Fibroblast of skin of abdomen (primary cell): ENCODE data around the gene PGGHG.
"Not testable (repeated sequence)": the region's sequence is repeated elsewhere in the genome, so short reads cannot be mapped to it uniquely, and the experiment has no call there.

Experiments used
- DNase-seq: peaks from one replicate; pipeline ENCODE4 v3.0.0-alpha.2; 2013

PGGHG gene

DNA sequence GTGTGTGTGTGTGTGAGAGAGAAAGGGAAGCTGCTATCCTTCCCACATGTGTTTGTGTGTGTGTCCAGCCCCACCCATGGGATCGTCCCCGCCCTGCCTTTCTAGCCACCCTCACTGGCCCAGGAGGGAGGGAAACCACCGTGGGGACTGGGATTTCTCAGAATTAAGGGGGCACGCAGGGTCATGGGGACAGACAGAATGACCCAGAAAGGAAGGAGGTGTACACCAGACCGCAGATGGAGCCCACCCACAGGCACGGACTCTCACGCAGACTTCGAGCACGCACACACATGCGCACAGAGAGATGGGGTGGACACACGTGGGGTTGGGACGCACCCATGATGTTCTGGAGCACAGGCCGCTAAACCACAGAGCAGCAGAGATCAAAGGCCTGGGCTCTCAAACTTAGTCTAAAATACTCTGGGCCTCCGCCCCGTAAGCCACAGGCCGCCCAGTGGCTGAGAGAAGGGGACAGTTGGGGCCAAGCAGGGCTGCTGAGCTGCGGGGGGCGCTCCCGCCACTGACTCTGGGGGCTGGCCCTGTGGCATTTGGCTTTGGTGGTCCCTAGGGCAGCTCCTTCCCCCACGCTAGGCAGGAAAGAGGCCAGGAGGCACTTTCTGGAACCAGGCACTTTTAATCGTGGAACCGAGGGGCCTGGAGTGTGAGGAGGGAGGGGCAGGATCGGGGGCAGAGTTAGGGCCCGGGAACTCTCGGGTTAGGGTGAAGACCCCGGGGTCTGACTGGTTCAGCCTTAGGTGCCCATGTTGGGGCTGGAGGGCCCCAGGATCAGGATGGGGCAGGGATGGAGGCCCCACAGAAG, 8.9 kb downstream of the PGGHG start:
- DNase-seq: peak; percentile 31

DNA sequence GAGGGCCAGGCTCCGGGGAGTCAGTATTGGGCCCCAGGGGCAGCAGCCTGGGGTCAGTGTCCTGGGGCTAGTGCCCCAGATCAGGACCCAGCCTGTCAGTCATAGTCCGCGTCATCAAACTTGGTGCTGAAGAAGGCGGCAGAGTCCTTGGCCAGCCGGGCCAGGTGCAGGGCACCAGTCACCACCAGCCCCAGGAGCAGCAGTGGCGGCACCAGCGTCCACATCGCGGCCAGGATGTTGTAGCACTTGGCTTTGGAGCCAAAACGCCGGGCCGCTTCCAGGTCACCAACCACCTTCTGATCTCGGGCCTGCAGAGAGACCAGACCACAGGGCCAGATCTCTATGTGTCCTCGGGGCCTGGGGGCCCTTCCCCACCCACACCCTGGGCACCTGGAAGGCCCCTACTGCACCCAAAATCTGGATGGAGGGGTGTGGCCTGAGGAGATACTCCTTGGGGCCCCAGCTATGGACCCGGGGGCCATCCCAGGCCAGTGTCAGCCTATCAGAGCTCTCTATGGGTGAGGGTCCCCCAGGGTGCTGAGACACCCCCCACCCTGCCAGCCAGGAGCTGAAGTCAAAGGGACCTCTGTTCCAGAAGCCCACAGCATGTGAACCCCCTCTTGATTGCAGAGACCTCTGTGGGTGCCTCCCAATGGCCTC, 9.6 kb downstream of the PGGHG start:
- DNase-seq: no peak

DNA sequence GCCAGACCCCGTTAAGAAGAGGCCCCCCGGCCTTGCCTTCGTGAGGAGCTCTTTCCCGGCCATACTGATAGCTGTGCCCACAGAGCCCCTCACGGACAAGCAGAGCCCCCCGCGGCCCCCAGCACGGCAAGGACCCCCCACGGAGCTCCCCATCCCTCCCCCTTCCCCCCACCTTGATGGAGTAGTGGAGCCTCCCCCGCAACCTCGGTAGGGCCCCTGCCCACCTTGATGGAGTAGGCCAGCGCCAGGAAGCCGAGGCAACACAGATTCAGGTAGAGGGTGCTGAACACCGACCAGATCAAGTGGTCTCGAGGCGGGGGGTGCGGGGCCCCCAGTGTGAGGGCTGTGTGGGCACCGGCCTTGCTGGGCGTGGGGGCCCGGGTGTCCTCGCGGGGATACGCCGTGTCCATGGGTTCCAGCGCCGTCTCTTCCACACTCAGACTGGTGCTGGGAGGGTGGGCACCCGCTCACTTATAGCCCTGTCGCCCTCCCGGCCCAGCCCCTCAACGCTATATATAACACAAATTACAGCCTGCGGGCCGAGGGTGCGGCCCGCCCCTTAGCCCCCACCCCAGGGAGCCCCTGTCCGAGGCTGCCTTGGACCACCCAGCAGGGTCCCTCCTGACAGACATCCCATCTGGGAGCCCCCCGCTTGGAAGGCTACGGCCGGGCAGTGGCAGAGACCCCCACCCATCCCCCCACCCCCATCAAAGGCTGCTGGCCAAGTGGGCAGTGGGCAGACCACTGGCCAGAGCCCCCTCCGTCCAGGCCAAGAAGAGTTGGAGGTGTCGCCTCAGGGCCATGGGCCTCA, 10.4 kb downstream of the PGGHG start, which contains the start of gene IFITM5:
IFITM5 (minus strand) TSS at position 446 of the 811 bp plus-strand sequence; CDS start at position 410, 36 bp downstream.
- no peak for DNase-seq

DNA sequence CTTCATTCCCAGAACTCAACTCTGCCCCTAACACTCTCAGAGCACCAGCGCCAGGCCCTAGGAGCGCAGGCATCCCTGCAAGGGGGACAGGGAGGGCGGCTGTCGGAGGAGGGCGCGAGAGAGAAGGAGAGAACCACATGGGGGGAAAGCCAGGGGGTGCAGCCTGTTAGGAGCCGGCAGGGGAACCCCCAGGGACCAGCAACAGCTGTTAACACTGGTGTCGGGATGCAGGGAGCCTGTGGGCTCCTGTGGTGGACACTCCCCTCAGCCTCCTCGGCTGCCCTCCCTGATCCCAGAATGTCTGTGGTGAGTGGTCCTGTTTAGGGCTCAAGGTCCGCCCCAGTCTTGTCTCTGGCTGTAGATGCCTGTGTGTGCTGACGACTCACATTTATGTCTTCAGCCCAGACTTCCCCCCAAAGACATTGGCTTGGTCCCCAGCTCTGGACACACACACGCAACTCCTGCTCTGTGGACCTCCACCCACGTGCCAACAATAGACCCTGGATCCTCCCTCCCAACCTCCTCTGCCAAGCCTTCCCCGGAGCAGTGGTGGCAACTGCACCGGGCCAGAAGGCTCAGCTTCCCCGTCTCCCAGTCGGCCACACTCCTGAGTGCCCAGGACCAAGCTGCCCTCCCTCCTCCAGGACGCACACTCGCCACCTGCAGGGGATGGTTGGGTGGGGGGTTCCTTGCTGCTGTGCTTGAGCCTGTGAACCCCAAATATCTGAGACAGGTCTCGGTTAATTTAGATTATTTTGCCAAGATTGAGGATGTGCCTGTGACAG, 11.2 kb downstream of the PGGHG start:
- no peak for DNase-seq

DNA sequence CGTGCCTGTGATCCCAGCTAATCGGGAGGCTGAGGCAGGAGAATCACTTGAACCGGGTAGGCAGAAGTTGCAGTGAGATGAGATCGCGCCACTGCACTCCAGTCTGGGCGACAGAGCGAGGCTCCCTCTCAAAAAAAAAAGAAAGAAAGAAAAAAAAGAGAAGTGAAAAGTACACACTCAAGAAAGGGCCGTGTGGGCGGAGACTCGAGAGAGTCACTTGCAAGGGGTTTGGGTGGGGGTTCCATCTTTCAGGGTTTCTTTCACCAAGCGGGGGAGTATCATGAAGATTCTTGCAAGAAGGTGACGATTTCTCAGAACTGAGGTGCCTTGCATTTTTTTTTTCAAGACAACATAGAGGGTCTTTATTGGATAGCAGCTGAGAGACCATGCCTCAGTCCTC, 14.4 kb downstream of the PGGHG start:
- DNase-seq: no peak

DNA sequence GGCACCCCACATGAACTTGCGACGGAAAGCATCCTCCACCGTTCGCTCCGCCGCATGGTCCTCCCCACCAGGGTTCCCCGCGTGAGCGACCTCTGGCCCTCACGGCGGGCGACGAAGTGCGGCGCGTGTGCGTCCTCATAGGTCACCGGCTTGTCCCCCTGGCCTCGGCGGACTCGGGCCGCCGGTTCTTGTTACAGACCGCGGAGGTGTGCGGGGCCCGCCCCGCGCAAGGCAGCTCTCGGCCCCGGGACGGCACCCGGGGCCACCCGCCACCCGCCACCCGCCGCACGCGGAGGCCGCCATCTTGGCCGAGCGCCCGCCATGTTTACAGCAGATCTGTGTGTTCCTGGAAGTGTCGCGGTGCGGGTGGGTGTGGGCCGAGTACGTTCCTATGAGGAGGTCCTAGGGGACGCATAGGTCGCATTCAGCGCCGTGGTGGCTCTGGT, 15.2 kb downstream of the PGGHG start:
- no peak for DNase-seq

DNA sequence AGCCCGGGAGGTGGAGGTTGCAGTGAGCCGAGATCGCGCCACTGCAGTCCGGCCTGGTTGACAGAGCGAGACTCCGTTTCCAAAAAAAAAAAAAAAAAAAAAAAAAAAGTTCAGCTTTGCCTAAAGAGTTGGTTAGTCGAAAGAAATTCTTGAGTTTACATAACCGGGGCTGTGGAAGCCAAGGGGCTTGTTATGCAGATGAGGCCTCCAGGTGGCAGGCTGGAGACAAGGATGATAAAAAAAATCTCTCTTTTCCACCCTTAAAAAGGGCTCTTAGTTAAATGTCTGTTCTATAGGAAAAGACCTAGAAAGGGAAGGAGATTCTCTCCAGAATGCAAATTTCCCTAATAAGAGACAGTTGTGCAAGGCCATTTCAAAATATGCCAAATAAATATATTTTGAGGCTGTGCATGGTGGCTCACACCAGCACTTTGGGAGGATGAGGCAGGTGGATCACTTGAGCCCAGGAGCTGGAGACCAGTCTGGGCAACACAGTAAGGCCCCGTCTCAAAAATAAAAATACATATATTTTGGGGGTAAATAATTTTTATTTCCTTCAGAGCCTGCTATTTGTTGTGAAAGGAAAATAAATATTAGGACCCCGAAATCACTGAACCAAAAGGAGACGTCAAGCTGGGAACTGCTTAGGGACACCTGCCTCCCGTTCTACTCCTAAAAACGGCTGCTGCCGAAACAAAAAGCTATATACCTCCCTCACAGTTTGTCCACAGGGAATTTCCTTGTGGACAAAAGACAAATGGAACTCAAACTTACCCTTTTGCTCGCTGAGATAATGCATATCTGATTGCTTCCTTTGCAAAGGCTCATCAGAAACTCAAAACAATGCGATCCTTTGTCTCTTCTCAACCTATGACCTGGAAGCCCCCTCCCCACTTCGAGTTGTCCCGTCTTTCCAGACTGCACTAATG, 16.3 kb downstream of the PGGHG start:
- DNase-seq: peak; percentile 75

DNA sequence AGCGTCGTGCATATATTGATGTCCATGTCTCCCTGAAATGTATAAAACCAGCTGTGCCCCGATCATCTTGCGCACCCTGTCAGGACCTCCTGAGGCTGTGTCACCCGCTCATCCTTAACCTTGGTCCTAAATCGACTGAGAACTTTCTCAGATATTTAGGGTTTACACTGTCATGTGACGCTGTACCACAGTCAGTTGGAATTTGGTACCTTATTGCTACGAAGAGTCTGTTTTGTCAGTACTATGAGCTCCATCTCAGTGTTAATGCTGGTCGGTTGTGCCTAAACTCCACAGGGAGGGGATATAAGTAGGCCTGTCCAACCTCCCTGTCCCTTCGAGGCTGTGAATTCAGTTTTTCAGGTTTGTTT, 16.9 kb downstream of the PGGHG start:
- DNase-seq: no peak

DNA sequence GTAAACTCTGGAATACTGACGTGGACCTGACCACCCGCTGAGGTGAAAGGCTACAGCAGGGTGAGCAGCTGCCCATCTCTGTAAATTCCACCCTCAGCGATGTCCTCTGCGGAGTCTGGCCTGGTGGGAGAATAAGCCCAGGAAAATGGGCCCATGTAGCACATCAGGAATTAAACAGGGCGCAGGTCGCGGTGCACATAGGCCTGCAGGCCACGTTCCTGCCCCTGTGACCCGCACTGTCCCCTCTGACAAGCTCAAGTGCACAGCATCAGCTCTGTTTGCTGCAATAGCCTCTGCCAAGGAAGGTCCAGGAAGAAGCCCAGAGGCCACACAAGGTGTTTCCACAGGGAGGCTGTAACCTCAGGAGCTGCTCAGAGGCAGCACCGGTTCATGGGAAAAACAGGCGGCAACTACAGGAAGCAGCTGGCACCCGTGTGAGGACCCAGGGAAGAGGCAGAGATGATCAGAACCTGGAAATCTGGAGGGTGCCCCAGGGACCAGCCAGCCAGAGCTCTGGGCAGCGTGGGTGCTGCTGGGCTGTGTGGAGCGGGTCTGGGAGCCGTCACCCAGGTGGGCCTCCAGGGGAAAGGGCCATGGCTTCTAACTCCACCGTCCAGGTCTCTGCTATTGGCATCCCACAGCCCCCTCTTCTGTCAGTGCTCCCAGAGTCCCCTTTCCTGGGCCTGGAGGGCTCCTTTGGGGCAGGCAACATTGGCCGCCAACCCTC, 17.9 kb downstream of the PGGHG start:
- DNase-seq: no peak

DNA sequence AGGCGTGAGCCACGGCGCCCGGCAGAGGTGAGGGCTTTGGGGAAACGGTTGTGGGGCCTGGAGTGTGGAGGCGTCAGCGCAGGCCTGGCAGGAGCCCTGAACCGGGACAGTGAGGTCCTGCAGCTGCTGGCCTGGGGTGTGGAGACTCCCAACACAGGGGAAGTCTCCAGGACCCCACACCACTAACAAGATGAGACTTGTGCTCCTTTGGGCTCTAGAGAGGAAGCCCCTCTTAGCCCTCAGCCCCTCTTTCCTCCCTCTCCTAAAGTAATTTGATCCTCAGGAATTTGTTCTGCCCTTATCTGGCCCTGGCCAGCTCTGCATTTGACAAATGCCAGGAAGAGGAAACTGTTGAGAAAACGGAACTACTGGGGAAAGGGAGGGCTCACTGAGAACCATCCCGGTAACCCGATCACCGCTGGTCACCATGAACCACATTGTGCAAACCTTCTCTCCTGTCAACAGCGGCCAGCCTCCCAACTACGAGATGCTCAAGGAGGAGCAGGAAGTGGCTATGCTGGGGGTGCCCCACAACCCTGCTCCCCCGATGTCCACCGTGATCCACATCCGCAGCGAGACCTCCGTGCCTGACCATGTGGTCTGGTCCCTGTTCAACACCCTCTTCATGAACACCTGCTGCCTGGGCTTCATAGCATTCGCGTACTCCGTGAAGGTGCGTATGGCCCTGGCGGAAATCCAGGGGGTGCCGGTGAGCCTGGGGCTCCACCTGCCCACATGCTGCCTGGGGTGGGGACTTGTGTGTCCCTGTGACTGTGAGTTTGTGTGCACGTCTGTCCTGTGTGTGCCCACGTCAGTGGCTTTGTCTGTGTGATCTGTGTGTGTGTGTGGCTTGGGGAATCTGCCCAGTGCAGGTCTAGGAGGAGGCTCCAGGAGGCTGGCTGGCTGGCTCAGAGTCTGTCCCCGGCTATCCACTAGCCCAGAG, 19.1 kb downstream of the PGGHG start, which contains the start of gene IFITM2:
IFITM2 (plus strand) TSS at position 51 of the 943 bp plus-strand sequence; CDS start at position 428, 377 bp downstream.
- peak; percentile 90 for DNase-seq

DNA sequence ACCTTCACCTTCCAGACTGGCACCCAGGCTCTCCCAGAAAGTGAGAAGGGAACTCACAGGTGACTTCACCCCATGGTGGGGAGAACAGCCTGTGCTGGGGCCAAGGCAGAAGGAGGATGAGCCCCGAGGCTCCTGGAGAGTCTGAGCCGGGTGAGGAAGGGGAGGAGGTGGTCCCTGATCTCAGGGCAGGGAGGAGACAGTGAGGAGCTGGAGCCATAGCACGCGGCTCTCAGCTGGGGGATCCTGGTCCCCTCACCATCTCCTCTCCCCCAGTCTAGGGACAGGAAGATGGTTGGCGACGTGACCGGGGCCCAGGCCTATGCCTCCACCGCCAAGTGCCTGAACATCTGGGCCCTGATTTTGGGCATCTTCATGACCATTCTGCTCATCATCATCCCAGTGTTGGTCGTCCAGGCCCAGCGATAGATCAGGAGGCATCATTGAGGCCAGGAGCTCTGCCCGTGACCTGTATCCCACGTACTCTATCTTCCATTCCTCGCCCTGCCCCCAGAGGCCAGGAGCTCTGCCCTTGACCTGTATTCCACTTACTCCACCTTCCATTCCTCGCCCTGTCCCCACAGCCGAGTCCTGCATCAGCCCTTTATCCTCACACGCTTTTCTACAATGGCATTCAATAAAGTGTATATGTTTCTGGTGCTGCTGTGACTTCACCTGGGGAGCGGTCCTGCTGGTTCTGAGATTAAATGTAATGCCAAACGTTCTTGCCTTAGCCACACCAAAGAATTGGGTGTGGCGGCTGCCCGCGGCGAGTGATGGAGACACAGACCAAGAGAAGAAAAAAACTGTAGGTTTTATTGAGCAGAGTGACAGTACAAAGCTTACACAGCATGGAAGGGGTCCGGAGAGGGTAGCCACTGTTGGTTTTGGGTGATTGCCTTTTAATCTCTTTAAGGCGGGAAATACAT, 20.1 kb downstream of the PGGHG start:
- not testable (repeated sequence) for DNase-seq

DNA sequence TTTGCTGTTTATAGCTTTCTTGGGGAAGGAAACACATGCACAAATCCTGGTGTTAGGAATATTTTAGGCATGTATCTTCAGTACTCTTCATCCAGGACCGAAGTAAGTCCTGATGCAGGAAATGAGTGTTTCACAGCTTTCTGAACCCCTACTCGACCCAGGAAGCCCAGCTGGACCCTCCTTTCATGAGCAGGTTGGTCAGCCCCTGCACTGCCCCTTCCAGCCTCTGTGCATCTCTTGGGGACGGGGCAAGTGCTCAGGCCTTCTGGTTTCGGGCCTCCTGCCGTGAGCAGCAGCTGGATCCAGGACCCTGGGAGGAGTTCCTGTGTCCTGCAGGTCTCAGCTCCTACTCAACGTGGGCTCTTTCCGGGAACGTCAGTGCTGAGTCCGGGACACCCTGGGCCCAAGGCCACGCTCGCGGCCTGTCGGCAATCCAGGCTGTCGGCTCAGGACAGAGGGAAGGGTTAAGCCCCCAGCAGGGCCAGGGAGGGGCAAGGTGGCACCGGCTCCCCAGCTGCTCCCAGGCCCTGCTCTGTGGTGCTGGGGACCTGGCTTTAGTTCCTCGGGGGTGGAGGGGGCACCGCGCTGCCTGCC, 21.1 kb downstream of the PGGHG start:
- DNase-seq: not testable (repeated sequence)

DNA sequence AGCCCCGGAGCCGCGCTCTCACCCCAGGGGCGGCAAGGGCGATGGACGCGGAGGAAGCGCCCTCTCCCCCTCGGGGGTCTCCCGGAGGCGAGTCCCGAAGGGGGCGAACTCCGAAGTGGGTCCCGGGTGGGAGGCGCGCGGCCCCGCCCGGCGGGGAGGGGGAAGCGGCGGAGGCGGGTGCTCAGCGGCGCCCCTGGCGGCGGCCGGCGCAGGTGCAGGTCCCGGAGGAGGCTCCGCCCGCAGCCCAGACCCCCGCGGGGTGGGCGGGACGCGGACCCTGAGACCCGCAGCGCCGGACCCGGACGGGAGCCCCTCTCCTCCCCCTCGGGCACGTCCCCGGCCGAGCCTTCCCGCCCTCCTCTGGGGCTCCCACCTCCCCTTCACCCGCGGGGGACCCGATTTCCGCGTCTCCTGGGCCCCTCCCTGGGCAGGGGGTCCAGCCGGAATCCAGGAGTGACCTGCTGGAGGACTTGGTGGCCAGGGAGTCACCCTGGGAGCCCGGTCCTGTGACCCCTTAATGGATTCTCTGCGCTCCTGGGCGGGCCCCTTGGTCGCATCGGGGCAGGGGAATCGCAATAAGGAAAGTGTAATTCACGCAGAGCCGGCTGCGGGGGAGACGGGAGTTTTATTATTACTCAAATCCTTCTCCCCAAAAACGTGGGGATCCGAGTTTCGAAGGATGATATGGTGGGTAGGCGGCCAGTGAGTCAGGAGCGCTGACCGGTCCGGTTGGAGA, 22.3 kb downstream of the PGGHG start:
- DNase-seq: not testable (repeated sequence)

DNA sequence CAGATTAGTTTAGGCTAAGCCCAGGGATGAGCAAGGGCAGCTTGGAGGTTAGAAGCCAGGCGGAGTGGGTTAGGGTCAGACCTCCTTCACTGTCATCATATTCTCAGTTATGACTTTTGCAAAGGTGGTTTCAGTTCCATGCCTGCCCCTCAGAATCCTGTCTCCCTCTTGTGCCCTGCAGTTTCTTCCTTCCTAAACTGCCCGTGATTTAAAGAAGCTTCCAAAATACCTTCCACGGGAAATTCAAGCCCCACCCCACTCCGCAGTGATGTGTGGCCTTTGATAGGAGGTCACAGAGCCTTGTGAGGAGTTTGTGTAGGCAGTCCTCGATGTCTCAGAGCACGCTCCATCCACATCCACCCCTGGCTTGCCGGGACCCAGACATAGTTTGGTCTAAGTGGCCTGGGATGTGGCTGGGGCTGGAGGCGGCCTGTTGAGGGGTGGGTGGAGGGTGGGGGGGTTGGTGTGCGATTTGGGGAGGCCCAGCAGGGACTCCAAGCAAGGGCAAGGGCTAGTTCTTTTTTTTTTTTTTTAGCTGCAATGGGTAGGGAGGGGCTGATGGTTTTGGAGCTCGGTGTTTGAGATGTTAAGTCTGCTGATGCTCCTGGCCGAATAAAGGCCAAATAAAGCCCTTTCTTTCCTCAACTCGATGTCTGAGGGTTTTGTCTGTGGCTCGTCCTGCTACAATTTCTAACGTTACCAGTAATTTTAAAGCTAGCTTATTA, 23.3 kb downstream of the PGGHG start:
- DNase-seq: no peak

DNA sequence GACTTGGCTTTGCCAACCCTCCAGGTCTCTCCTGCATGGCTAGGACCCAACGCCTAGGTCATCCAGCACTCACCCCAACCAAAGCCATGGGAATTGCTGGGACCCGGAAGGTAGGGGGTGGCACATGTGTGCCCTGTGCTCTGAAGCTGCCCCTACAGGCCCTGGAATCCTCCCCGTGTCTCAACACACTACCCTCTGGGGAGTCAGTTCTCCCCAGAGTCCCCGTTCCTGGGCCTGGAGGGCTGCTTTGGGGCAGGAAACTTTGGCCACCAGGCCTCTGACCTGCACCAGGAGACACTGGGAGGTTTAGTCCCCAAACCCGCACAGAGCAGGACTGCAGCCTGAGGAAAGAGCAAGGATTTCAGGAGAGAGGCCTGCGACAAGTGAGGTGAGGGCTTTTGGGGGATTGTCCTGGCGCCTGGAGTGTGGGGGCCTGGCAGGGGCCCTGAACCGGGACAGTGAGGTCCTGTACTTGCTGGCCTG, 24.4 kb downstream of the PGGHG start:
- no peak for DNase-seq
